DMS114 treated with DMSO at 0.1 percent for 48 hours (cell line): ENCODE results near the gene TASOR2.

Experiments
- DNase-seq: peaks from one replicate; lab custom pipeline; 2025; ENCODE audit not compliant: unreplicated experiment; lab: John Stamatoyannopoulos, UW

Gene TASOR2, protein sequence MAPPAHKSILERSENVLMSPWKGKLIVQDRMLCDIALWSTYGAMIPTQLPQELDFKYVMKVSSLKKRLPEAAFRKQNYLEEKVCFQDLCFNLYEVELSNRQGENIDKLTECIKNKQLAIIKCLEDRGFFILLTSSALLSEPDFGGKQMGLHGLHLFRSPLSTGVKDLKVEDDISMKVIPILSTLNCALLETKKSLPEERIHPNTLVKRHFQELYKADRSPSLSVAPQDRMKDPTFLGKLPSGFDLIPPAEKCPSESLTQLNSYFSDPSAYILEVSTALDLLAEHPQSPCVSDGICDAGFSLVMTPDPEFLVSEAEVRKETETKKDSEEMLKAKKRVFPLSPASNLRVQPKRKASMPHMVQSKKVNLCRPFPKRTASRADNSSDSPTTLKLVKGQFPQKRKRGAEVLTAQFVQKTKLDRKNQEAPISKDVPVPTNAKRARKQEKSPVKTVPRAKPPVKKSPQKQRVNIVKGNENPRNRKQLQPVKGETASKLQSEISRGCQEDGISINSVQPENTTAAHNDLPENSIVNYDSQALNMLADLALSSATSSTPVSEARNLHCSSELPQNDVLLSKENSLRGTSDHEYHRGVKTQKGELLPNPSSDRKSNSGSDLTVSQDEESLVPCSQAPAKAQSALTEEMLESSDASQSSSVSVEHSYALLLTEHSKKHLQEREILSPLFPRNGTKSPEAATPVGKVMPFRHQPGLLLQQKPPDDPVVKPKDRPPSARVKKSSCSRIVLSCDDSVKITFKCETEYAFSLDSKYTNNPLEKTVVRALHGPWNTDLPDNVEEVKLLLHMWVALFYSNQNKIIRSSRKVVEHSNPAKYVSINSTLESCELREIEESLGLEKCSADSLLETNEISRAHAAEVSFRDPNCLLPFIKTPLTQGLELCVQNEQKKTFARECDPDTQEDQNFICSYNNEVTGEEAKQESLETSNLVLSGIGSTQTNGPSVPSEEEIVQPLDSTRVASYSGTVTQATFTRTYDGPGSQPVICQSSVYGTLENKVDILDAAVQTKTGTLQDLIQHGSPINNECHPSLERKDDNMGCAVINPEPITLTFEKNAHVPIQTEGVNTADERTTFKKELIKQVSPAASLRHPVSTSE (N-terminal part only)

DNA sequence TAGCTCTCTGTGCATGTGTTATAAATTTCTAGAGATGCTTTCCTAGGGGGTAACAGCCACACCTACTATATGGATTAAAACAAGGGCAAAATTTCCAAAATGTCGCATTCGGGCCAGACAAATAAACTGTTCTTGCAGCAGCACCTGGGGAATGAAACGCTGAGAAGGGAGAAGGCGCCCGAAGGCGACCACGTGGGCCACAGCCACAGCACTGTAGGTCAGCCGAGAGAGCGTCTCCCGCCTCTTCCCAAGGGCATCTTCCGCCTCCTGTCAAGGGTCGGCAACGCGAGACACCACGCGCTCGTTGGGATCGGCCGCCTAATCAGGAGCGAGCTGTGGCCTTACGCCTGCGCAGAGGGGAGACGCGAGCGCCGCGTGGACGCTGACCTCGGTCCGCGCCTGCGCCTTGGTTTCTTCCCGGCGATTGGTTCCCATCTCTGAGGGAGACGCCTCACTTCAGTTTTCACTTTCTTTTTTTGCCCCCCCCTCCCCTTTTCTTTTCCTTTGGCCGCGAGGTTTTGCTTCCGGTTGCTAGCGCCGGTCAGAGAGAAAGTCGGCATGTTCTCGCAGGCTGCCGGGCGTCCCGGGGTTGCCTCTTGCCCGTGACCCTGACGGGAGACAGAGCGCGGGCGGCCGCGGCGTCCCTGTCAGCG lies at the start of gene TASOR2:
Gene TASOR2, plus strand, starts transcription at position 521 of the 653 bp plus-strand sequence. CDS start 35,805 bp downstream, outside the sequence.
- peak; percentile 96 for DNase-seq

DNA sequence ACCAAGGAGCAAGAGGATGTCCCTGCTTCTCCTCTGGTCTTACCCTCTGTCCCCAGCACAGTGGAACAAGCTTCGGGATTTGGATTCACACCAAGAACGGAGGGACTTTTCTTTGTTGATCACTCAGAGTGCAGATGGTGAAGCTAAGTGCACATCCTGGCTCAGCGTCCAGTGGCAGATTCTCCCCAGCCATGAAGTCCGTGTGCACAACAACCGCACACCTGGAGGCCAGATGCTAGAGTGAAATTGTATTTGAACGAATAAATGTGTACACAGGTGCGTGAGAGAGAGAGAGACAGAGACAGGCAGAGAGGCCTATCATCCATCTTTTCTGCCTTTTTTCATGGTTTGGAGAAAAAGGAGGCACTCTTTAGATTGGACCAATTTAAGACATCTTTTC lies 49.7 kb upstream of the TASOR2 start:
- no peak for DNase-seq

DNA sequence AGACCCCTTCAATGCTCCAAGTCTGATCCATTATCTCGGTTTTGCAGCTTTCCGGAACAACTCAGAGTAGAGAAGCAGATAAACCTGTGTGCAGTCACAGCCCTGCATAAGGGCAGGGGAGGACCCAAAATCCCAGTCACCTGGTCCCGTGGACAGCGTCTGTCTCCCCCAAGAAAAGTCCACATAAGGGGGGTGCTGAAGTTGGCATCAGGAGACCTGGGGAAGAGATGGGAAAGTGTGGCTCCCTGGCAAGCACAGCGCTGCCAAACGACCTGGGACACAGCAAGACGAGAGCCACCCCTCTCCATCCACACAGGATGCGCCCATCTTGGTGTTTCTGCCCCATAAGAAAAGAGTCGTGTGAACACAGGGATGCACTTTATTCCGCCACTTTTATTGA lies 46.1 kb upstream of the TASOR2 start:
- no peak for DNase-seq

DNA sequence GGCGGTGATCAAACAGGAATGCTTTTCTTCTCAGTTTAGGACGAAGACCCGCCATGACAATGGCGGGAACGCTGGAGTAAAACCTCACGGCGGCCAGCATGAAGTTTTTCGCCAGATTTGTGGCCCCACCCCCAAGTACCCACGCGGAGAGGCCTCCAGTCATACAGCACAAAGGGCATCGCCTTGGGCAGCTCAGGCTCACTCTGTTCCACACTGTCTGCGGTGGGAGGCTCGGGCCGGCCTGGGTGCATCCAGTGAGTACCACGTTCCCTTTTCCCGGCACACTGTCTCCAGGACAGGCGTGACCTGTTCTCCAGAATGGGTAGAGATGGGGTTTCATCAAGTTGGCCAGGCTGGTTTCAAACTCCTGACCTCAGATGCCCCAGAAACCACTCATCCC lies 45.6 kb upstream of the TASOR2 start:
- DNase-seq, result no peak

DNA sequence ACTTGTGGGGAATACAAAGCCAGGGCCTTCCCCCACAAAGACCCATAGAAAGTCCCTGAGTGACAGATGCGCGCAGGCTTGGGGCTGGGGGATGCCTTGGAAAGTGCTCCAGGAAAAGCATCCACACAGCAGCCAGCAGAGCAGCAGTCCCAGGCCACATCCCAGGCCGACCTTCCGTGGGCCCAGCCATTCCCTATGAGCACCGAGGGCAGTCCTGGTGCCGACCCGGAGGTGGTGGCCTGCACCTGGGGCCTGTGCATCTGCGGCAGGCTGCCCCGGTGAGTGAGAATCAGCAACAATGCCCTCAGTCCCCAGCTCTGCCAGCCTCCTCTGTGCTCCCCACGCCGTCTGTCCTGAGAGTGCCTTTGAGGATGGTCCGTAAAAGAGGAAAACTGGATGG lies 44.6 kb upstream of the TASOR2 start:
- no peak for DNase-seq

DNA sequence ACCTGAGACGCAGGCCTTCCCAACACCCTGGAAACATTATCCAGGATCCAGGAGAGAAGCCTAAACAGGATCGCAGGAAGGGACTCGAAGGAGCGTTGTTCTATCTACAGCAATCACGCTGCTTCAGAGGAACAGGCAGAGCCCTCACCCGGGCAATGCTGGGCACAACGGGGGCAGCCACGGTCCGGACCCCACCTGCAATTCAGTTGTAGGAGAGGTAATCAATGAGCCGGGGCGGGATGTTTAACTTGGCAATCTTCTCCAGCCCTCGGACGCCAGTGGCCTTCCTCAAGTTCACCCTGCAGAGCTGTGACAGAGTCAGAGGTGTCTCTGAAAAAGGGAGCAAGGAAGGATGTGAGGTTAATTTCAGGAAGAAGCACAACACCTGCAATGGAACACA lies 44.1 kb upstream of the TASOR2 start:
- DNase-seq, result no peak

DNA sequence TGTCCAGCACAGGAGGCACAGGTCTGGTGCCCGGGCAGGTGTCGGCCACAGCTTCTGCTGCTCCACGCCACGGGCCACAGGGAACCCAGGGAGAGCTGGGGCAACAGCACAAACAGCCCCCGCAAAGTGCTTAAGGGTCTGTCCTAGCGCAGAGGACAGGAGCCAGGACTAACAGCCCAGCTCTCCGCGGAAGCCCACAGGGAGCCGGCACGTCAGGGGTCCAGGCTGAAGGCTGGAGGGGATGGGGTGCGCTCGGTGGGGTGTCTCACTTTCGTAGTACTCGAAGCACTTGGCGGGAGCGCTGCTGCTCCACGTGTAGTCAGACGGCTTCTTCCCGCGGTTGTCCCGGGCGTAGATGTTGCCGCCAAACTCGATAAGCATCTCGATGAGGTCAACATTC lies 43.1 kb upstream of the TASOR2 start:
- no peak for DNase-seq

DNA sequence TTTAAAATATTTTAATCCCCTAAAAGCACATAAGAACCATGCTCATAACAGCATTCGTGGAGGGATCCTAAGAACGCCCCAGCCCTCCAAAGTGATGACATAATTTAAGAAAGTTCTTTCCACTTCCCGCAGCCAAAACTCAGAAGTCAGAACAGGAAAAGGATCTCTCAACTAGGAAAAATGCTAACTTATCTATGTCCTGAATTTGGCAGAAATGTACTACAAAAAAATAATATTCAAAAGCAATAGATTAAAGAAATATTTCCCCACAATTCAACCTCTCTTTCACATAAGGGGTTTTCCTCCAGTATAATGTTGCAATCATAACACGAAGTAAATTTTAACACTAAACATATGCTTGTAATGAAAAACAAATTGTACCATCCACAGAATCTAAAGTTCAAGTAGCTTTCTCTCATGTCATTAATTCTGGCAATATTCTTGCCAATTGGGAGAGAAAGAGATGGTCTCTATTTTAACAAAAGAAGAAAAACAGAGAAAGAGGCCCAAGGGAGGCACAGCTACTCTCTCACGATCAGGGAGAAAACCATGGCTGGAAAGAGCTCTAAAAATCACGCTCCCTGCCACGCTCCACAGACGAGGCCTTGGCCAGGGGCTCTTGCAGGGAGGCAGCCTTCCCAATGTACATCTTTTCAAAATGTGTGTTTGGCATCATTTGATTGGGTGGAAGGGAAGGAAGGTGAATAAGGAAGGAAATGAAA lies 41.1 kb upstream of the TASOR2 start:
- DNase-seq, result no peak

DNA sequence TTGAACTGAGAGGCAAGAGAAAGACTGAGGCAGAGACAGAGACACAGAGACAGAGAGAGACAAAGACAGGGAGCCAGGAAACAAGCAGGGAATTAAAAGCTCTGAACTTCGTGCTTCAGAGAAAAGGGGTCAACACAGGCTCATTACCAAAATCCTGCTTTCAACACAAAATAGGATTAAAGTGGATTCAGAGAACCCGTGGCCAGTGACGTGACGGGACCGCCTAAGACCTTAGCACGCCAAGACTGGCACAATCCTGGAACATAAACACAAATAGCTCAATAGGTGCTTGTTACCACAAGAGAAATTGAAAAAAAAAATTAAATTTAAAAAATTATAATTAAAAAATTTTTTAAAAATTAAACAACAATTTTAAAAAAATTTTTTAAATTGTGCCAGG lies 39.7 kb upstream of the TASOR2 start:
- no peak for DNase-seq

DNA sequence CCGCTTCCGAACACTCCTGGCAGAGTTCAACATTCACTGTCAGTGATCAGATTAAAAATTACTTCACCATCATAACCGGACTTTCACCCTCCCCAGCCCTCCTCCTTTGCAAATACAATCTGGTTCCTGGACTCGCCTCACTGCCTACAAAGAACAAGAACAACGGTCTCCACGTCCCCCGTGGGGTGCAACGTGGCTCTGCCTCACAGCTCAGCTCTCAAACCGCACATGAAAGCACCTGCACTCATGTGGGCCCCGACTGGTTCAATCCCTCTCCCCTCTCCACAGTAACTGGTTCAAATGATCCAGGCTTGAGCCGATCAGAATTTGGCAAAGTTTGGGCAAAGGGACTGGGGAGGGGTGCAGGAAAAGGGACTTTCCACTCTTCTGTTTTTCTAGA lies 39.3 kb upstream of the TASOR2 start:
- DNase-seq, result no peak

DNA sequence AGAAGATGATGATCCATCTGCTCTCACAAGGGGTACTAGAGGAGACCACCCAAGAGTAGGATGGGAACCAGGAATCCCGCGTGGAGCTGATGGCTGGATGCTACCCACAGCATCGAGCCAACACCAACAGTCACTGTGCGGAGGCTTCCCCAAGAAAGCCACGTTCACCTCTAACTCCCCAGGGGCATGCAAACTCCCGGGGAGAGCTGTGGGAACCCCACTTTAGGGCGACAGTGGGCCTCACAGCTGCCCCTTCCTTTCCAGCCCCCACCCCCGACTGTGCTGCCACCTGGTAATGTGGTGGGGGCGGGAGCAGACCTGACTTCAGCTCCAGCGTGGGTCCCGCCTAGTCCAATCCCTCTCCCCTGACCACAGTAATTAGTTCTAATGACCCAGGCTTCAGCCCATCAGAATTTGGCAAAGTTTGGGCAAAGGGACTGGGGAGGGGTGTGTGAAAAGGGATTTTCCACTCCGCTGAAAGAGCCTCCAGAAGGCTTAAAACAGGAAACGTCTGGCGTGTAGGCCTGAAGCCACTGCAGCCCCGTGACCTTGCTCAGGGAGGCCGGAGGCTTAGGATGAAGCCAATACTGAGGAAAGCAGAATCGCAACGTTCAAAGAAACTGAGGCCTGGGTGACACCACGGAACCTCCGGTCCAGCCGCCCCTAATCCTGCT lies 38.6 kb upstream of the TASOR2 start:
- no peak for DNase-seq

DNA sequence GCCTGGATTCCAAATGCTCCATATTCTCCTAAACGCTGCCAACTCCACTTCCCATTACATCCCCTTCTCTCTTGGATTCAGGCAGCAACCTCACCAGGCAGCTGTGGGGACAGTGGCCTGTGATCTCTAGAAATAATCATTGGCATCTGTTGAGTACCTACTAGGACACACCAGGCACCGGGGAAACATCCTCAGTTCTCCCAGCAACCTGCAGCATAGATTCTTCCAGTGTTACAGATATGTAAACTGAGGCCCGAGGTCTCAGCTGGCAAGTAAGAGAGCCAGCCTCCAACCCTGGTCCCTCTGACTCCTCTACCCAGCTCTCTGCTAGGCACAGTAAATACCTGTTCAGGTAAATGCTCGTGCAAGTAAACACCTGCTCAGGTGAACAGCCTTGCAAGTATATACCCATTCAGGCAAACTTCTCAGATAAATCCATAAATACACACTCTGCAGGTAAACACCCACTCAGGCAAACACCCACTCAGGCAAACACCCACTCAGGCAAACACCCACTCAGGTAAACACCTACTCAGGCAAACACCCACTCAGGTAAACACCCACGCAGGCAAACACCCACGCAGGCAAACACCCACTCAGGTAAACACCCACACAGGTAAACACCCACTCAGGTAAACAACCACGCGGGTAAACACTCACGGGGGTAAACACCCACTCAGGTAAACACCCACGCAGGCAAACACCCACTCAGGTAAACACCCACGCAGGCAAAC lies 37.0 kb upstream of the TASOR2 start:
- no peak for DNase-seq

DNA sequence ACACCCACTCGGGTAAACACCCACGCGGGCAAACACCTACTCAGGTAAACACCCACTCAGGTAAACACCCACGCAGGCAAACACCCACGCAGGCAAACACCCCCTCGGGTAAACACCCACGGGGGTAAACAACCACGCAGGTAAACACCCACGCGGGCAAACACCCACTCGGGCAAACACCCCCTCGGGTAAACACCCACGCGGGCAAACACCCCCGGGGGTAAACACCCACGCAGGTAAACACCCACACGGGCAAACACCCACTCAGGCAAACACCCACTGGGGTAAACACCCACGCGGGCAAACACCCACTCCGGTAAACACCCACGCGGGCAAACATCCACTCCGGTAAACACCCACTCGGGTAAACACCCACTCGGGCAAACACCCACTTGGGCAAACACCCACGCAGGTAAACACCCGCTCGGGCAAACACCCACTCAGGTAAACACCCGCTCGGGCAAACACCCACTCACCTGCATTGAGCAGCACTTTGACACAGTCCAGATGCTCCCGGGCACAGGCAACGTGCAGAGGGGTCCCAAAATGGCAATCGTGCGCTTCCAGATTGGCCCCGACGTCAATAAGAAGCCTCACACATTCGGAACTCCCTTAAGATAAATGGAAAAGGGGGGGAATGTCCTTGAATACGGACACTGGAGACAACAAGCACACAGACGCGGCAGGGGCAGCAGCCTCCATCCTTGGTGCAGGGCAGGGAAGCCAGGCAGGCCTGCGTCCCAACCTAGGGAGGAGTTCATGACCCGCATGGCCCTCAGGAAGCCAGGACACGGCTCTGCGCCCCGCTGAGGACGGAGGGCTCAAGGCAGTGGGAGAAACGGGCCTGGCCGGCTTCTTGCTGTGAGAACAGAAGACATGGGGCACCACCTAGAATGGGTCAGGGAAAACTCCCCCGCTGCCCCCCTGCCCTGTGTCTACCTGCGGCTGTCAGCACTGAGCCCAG lies 35.9 kb upstream of the TASOR2 start:
- DNase-seq, result no peak

DNA sequence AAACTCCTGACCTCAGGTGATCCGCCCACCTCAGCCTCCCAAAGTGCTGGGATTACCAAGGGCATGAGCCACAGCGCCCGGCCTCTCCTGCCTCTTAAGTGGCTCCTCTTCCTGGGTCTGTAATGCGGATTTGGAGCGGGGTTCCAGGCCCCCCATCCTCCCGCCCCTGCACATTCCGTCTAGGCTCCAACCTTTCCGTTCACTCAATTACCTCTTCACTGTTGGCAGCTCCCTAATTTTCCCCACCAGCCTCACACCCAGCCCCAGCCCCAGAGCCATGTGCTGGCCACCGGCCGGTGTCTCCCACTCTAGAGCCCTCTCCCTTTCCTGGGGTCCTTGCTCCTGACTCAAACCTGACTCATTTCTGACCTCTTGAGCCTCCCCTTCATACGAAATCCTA lies 34.9 kb upstream of the TASOR2 start:
- DNase-seq, result no peak

DNA sequence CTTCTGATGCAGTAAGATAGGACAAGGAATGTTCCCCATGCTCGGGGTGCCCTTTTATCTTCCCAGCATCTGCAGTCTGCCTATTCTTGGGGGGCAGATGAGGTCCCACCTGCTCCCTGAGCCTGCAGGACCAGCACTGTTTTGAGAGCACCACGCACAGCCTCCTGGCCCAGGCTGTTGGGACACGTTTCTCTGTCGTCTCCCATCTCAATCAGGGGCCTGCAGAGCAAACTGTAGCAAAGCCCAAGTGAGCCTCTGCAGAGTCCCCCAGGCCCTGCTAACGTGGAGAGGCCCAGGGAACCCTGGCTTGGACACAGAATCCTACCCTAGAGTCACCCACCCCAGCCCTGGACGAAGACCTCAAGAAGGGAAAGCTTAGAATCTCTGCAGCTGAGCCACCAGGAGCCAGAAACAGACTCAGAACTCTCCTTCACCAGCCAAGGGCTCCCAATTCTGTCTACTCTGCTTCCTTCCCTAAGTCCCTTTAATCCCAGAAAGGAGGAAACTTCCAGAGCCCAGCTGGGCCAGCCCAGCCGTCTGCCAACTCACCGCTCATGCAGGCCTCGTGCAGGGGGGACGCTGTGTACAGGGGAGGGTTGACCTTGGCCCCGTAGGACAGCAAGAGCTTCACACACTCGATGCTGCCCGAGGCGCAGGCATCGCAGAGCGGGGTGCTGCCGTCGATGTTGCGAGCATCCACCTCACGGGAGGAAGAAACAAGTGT lies 33.8 kb upstream of the TASOR2 start:
- DNase-seq, result no peak

DNA sequence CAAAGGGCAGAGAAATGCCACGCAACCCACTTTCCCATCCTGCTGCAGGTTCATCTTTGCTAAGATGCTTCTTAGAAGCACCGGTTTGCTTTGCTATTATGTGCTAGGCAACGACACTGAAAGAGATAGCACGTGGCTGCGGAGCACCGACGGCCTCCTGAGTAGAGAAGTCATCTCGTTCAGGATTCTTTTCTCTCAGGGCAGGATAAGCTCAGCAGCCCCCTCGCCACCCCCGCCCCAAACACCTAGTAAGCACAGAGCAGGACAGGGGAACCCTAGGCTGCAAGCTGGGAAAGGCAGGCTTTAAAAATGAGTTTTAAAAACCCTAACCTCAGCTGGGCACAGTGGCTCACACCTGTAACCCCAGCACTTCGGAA lies 33.3 kb upstream of the TASOR2 start:
- DNase-seq, result no peak

DNA sequence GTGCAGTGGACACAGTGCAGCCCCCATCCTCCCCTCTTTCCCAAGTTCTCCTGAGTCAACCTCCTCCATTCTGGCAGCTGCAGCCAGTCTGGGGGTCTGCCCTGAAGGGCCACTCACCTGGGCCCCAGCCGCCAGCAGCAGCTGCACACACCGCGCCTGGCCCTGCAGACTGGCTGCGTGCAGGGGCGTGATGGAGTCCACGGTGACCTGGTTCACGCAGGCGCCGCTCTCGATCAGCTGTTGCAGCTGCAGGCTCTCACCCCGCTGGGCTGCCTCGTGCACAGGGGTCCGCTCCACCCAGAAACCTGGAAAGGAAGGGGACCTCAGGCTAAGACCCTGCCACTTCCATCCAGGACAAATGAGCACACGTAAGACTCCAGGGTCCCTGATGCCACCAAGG lies 31.9 kb upstream of the TASOR2 start:
- no peak for DNase-seq
